Osteoblast (primary cell): ENCODE data around the gene XK. TPM values are rescaled to one million over a fixed set of nuclear protein-coding genes. Genes with fewer than 3 reads are reported as not detected.
"Not testable (repeated sequence)": the region's sequence is repeated elsewhere in the genome, so short reads cannot be mapped to it uniquely, and the experiment has no call there.

Experiments
- DNase-seq: peaks from one replicate; pipeline ENCODE4 v3.0.0; 2011; ENCODE audit warnings: low spot score, mixed read lengths; ENCODE audit not compliant: insufficient read length; ENCODE audit errors: missing footprints
- H2AFZ ChIP-seq: 2 replicates; pipeline ENCODE4 v1.6.0; 2011; ENCODE audit warnings: mild to moderate bottlenecking, low read length
- H3K27ac ChIP-seq: 2 replicates; pipeline ENCODE4 v1.5.1; 2011; ENCODE audit warnings: mild to moderate bottlenecking, low read depth, low read length, moderate library complexity
- H3K27me3 ChIP-seq: 2 replicates; pipeline ENCODE4 v1.6.0; 2012; ENCODE audit warnings: mild to moderate bottlenecking, control low read depth, inconsistent platforms, low read length, moderate library complexity; ENCODE audit not compliant: insufficient read depth
- H3K36me3 ChIP-seq: 2 replicates; pipeline ENCODE4 v1.5.1; 2011; ENCODE audit warnings: mild to moderate bottlenecking, low read length, control low read depth, moderate library complexity; ENCODE audit not compliant: insufficient read depth
- H3K4me1 ChIP-seq: 2 replicates; pipeline ENCODE4 v1.5.1; 2011; ENCODE audit warnings: mild to moderate bottlenecking, low read length, control low read depth, moderate library complexity; ENCODE audit not compliant: insufficient read depth
- H3K4me2 ChIP-seq: 2 replicates; pipeline ENCODE4 v1.6.0; 2011; ENCODE audit warnings: mild to moderate bottlenecking, low read length; ENCODE audit not compliant: insufficient read depth
- H3K4me3 ChIP-seq: fragments of 200-600 bp; sonication (generic); 3 replicates; pipeline ENCODE4 v1.5.1; 2012; ENCODE audit warnings: mild to moderate bottlenecking, low read length, inconsistent platforms; ENCODE audit not compliant: insufficient read depth
- H3K79me2 ChIP-seq: 2 replicates; pipeline ENCODE4 v1.6.0; 2012; ENCODE audit warnings: mild to moderate bottlenecking, low read length, control low read depth, inconsistent platforms; ENCODE audit not compliant: insufficient read depth
- H3K9me3 ChIP-seq: 2 replicates; pipeline ENCODE4 v1.5.1; 2011; ENCODE audit warnings: low read depth, low read length, control low read depth
- H4K20me1 ChIP-seq: 2 replicates; pipeline ENCODE4 v1.6.0; 2012; ENCODE audit warnings: mild to moderate bottlenecking, low read length, control low read depth; ENCODE audit not compliant: insufficient read depth
- CTCF ChIP-seq: IDR thresholded peaks from 2 replicates; pipeline ENCODE4 v1.5.1; 2011; ENCODE audit warnings: mild to moderate bottlenecking, low read depth, low read length, moderate library complexity; ENCODE audit errors: extremely low read depth
- total RNA-seq: library from RNA; depleted of rRNA; stranded (reverse); fragments of >200 nt; gene quantifications from 2 replicates; pipeline ENCODE4 v1.2.3, GENCODE V29; 2012

XK gene
- total RNA-seq, 1 donor = under 0.01 TPM

GRCh38 chrX:37641859-37642258, 43.7 kb upstream of the XK start:
- no peaks in the 10 kb centered on the region for H3K9me3 ChIP-seq
- no peak overlapping the region for H3K4me2 ChIP-seq
- H3K36me3 ChIP-seq = no peaks in the 10 kb centered on the region
- no peak for TF ChIP-seq CTCF
- no peak overlapping the region for H3K27ac ChIP-seq
- no peaks in the 10 kb centered on the region for H3K4me1 ChIP-seq
- no peaks in the 10 kb centered on the region for H3K79me2 ChIP-seq
- H3K27me3 ChIP-seq = no peaks in the 10 kb centered on the region
- no peak overlapping the region for H2AFZ ChIP-seq
- H3K4me3 ChIP-seq = no peak overlapping the region
- DNase-seq = no peak
- no peaks in the 10 kb centered on the region for H4K20me1 ChIP-seq

- Histone ChIP-seq H3K27ac (no peak overlapping the region), H3K36me3 (no peaks in the 10 kb centered on the region), H3K4me2 (no peak overlapping the region), H3K4me3 (no peak overlapping the region), H3K9me3 (no peaks in the 10 kb centered on the region), H4K20me1 (no peaks in the 10 kb centered on the region), H3K4me1 (no peaks in the 10 kb centered on the region), H3K79me2 (no peaks in the 10 kb centered on the region), H3K27me3 (no peaks in the 10 kb centered on the region), H2AFZ (no peak overlapping the region)
- DNase-seq = no peak
- TF ChIP-seq CTCF = no peak
Measured at GRCh38 chrX:37644381-37645305, 40.9 kb upstream of the XK start.

GRCh38 chrX:37646254-37646653, 39.3 kb upstream of the XK start:
- H3K36me3 ChIP-seq = no peaks in the 10 kb centered on the region
- H3K9me3 ChIP-seq = no peaks in the 10 kb centered on the region
- TF ChIP-seq CTCF = no peak
- H3K27ac ChIP-seq = no peak overlapping the region
- no peaks in the 10 kb centered on the region for H3K4me1 ChIP-seq
- no peak overlapping the region for H3K4me3 ChIP-seq
- H3K27me3 ChIP-seq = no peaks in the 10 kb centered on the region
- H3K79me2 ChIP-seq = no peaks in the 10 kb centered on the region
- no peak overlapping the region for H3K4me2 ChIP-seq
- H4K20me1 ChIP-seq = no peaks in the 10 kb centered on the region
- DNase-seq = no peak
- H2AFZ ChIP-seq = no peak overlapping the region

GRCh38 chrX:37650879-37651278, 34.7 kb upstream of the XK start:
- not testable (repeated sequence) for DNase-seq, H3K79me2 ChIP-seq, H3K4me1 ChIP-seq, H3K27me3 ChIP-seq, H4K20me1 ChIP-seq, H2AFZ ChIP-seq, H3K4me3 ChIP-seq, H3K27ac ChIP-seq, H3K36me3 ChIP-seq, H3K9me3 ChIP-seq, H3K4me2 ChIP-seq
